HG03439 (cell line): Measurements from ENCODE around the gene SCN4B.

Experiments used
- ATAC-seq: cut with Tn5 transposase; IDR thresholded peaks from one replicate; pipeline ENCODE4 v1.9.1; 2021; ENCODE audit warnings: mild to moderate bottlenecking, moderate library complexity; ENCODE audit not compliant: unreplicated experiment

SCN4B gene

DNA sequence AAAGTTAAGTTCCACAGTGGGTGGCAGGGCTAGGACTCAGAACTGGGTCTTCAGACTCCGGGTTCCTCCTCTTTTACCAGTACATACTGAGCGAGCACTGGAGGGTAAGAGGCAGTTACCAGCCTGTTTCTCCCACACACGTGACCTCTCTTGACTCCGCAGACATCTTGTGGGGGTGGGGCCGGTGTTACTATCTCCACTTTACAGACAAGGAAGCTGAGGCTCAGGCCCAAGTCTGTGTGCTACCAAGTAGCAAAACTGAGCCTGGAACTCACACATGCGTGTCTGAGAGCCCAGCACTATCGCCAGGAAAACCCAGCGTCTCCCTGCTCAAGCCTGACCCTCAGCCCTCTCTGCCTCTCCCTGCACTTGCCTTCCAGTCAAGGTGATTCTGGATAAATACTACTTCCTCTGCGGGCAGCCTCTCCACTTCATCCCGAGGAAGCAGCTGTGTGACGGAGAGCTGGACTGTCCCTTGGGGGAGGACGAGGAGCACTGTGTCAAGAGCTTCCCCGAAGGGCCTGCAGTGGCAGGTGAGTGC, 49.8 kb downstream of the SCN4B start:
- no peak for ATAC-seq

- no peak for ATAC-seq
Measured at GRCh38 chr11:118100691-118101232, 51.9 kb downstream of the SCN4B start.

DNA sequence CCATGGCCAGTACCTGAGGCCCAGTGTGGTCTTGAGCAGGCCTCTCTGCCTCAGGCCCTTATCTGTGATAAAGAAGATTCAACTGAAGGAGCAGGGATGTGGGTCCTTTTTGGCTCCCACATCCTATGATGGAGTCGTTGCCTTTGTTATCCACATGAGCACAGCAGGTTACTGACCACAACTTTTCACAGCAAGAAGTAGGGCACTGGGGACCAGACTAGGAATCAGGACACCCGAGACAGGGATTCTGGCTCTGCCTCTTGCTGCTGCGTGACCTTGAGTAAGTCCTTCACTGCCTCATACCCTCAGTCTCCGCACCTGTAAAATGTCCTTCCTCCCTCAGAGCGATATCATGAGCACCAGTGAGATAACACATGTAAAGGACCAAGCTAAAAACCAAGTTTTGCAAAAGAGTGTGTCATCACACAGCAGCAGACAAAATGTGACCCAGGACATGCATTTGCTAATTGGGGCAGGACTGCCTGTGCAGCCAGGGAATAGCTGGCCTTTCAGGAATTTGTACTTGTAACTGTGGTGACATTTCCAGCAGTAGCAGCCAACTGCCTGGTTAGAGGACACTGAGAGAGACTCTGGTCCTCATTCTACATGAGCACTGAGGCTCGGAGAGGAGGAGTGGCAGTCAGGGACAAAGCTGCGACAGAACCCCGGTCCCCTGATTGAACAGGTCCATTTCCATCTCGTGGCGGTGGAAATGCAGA, 52.6 kb downstream of the SCN4B start:
- no peak for ATAC-seq

DNA sequence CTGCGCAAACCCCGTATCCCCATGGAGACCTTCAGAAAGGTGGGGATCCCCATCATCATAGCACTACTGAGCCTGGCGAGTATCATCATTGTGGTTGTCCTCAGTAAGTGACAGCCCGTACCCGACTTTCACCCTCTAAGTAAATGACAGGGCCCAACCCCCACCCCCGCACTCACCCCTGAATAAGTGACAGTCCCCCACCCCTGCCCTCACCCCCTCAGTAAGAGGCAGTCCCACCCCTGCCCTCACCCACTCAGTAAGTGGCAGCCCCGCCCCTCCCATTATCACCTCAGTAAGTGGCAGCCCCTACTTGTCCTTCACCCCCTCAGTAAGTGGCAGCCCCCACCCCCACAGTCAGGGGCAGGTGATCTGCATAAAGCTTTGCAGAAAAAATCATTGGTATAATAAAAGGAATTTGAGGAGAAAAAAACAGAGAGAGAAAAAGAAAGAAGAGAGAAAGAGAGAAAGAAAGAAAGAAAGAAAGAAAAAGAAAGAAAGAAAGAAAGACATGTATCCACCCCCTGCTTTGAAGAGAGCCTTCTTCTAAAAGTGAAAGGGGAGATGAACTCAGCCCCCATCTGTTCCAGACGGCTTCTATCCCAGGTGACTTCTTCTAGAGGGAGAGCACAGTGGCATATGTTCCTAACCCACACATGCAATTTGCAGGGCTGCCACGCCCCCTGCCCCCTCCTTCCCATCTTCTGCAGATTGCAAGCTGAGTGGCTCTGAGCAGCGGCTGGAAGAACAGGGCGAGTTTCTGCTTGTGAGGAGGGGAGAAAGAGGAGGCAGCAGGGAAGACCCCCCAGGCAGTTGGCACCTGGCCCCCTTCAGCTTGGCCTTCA, 53.4 kb downstream of the SCN4B start:
- ATAC-seq = no peak

GRCh38 chr11:118095967-118096367, 56.7 kb downstream of the SCN4B start:
- ATAC-seq = no peak

DNA sequence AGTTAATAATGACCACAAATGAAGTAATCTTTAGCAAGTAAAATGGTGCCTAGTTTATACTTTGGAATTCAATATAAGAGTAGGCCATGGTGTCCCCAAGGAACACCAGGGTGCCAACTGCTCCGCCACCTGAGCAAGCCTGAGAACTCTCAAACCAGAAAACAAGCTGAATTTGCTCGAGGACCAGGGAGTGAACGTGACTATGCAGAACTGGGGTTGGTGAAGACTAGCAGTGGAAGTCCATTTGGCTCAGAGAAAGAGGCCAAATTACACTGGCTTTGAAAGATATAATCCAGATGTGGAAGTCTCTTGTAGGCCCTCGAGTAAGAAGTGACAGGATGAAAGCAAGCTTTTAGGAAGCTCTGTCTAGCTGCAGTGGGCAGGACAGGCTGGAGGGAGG, 57.1 kb downstream of the SCN4B start:
- ATAC-seq = no peak

GRCh38 chr11:118092907-118093571, 59.6 kb downstream of the SCN4B start:
- no peak for ATAC-seq

DNA sequence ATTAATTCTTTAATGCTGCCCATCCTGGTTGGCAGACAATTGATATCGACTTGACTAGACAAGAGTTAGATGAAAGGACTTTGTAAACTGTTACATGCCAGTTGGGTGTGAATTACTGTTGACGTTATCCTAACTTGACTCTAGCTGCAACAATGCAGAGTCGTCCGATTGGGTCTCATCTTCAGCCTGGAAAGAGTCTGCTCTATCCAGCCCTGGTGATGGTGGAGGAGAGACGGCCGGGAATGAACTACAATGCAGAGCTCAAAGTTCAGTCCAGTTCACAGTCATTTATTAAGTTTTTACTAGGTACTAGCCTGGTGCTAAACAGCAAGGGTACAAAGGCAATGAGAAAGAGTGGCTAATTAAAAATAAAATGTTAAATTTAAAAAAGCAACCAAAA, 60.9 kb downstream of the SCN4B start:
- no peak for ATAC-seq

DNA sequence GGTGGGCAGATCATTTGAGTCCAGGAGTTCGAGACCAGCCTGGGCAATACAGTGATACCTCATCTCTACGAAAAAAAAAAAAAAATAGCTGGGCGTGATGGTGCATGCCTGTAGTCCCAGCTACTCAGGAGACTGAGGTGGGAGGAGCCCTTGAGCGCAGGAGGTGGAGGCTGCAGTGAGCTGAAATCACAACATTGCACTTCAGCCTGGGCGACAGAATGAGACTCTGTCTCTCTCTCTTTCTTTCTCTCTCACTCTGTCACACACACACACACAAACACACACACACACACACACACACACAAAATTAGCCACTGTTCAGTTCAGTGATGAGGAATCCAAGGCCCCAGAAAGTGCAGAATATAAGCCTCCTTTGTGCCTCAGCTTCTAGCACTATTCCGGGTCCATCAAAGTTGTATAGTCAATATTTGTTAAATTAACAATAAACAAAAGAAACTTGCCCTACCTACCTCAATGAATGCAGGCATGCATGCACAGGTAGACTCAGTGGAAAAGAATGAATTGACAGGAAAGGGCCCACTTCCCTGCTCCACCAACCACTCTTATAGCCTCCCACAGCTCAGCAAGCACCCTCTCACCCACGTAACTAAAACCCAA, 62.0 kb downstream of the SCN4B start:
- no peak for ATAC-seq

- ATAC-seq = no peak
Measured at GRCh38 chr11:118088531-118088930, 64.1 kb downstream of the SCN4B start.

- ATAC-seq = no peak
Measured at GRCh38 chr11:118087931-118088330, 64.7 kb downstream of the SCN4B start.

DNA sequence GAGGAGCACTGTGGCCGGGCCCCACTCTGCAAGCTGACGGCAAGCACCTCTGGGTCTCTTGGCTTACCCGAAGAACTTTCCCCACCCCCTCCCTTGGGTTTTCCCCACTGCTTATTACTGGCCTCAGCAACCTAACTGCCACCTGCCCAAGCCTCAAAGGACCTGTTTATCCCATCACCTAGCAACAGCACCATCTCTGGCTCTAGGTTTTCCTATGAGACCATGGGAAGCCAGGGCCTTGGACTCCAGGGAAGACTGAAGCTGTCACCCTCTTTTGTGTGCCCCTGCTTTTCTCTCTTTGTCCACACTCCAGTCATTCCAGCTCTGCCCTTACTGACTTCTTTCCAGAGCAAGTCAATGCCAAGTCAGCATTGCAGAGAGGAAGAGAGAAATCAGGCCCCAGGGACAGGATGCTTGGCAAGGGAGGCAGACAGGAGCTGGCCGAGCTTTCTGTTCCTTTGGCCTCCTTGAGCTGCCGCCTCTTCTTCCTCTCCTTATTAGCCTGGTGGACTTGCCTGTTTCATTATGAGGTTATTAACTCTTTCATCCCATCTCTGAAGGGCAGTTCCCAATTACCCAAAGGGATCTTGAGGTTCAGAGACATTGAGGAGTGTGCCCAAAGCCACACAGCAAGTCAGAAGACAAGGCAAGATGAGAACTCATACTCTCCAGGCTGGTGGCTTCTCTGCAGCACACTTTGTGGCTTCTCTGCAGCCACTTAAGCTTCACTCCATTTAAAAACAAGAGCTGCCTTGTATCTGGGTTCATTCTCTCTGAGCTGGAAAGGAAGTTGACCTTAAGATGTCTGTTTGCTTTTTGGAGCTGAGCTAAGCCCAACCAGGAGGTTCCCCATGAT, 65.5 kb downstream of the SCN4B start, which contains the start of gene SMIM35:
Gene SMIM35, minus strand, starts transcription at position 51 of the 856 bp plus-strand sequence. CDS start 206 bp downstream, outside the sequence.
- no peak for ATAC-seq

- ATAC-seq = no peak
Measured at GRCh38 chr11:118084656-118085055, 68.0 kb downstream of the SCN4B start.

- no peak for ATAC-seq
Measured at GRCh38 chr11:118084247-118084646, 68.4 kb downstream of the SCN4B start.
